Endometrial microvascular endothelial cells (primary cell): Measurements from ENCODE around the gene EFTUD2. TPM values are rescaled to one million over a fixed set of nuclear protein-coding genes. Genes with fewer than 3 reads are reported as not detected.

Experiments used
- total RNA-seq: library from RNA; depleted of rRNA; stranded (reverse); fragments of >200 nt; gene quantifications from one replicate; pipeline ENCODE4 v1.2.3, GENCODE V29; 2015; ENCODE audit errors: inconsistent ontology term

Gene EFTUD2
- total RNA-seq, 1 donor from 2014 or later = 122 TPM

Other genes with a start within 250 kb of the EFTUD2 start
- under 0.01 TPM for gene MEIOC, start 243.0 kb downstream of the EFTUD2 start, total RNA-seq
- 29.4 TPM for gene CCDC43, start 209.7 kb downstream of the EFTUD2 start, total RNA-seq
- gene DBF4B, start 190.8 kb downstream of the EFTUD2 start, total RNA-seq = 12.8 TPM
- gene ADAM11, start 140.5 kb downstream of the EFTUD2 start, total RNA-seq = 0.19 TPM
- 18.2 TPM for gene GJC1, start 69.2 kb downstream of the EFTUD2 start, total RNA-seq
- gene HIGD1B, start 51.6 kb downstream of the EFTUD2 start, total RNA-seq = not detected
- not detected for gene GFAP, start 16.1 kb upstream of the EFTUD2 start, total RNA-seq
- 30.1 TPM for gene KIF18B, start 48.3 kb upstream of the EFTUD2 start, total RNA-seq
- not detected for gene C1QL1, start 68.9 kb upstream of the EFTUD2 start, total RNA-seq
- 40.8 TPM for gene DCAKD, start 152.2 kb upstream of the EFTUD2 start, total RNA-seq
- gene NMT1, start 161.9 kb upstream of the EFTUD2 start, total RNA-seq = 95.8 TPM
- gene PLCD3, start 233.1 kb upstream of the EFTUD2 start, total RNA-seq = 16.2 TPM
- 17.4 TPM for gene ACBD4, start 236.2 kb upstream of the EFTUD2 start, total RNA-seq
- gene HEXIM1, start 249.0 kb upstream of the EFTUD2 start, total RNA-seq = 15.4 TPM